Measurements from ENCODE around the gene EPHA2.

The EPHA2 gene

GRCh38 chr1:16133007-16133961, 22.6 kb downstream of the EPHA2 start:
- TF ChIP-seq CTCF (conservative IDR thresholded peaks at IDR 0.05) = no peak

GRCh38 chr1:16132325-16132785, 23.5 kb downstream of the EPHA2 start:
- H3K27ac ChIP-seq = no peak overlapping the region
- TF ChIP-seq CTCF (conservative IDR thresholded peaks at IDR 0.05) = no peak

More at GRCh38 chr1:16133007-16133961, 22.6 kb downstream of the EPHA2 start:
- no peak overlapping the region for H3K27ac ChIP-seq

GRCh38 chr1:16131636-16132324, 24.1 kb downstream of the EPHA2 start:
- TF ChIP-seq CTCF (conservative IDR thresholded peaks at IDR 0.05) = no peak

GRCh38 chr1:16130827-16131226, 25.0 kb downstream of the EPHA2 start:
- H3K27ac ChIP-seq = no peak overlapping the region

More at GRCh38 chr1:16131636-16132324, 24.1 kb downstream of the EPHA2 start:
- H3K27ac ChIP-seq = no peak overlapping the region

GRCh38 chr1:16129921-16130543, 25.8 kb downstream of the EPHA2 start:
- H3K27ac ChIP-seq = no peak overlapping the region

More at GRCh38 chr1:16130827-16131226, 25.0 kb downstream of the EPHA2 start:
- no peak for TF ChIP-seq CTCF (conservative IDR thresholded peaks at IDR 0.05)

GRCh38 chr1:16129316-16129715, 26.6 kb downstream of the EPHA2 start:
- H3K27ac ChIP-seq = no peak overlapping the region
- TF ChIP-seq CTCF (conservative IDR thresholded peaks at IDR 0.05) = no peak

More at GRCh38 chr1:16129921-16130543, 25.8 kb downstream of the EPHA2 start:
- no peak for TF ChIP-seq CTCF (conservative IDR thresholded peaks at IDR 0.05)

GRCh38 chr1:16128338-16128741, 27.5 kb downstream of the EPHA2 start:
- TF ChIP-seq CTCF (conservative IDR thresholded peaks at IDR 0.05) = no peak
- no peak overlapping the region for H3K27ac ChIP-seq

All from VCaP (cell line).